Measurements from ENCODE around the gene TMA7.

- TF ChIP-seq CTCF (IDR thresholded peaks at IDR 0.05) (no peak), ZFX (IDR thresholded peaks at IDR 0.05; ENCODE audit: borderline replicate concordance) (no peak)
Observed at GRCh38 chr3:48429960-48430707, 9.9 kb upstream of the TMA7 start, which contains the start of gene PLXNB1.
